ENCODE results near the gene RPRM. TPM values are rescaled to one million over a fixed set of nuclear protein-coding genes. Genes with fewer than 3 reads are reported as not detected.
"Not testable (repeated sequence)": the region's sequence is repeated elsewhere in the genome, so short reads cannot be mapped to it uniquely, and the experiment has no call there.

RPRM gene
- 60.4 and 62.6 TPM in 2 replicates for polyA plus RNA-seq (2014; cell fraction: cytosol; rRNA removed)
- 28.3 and 34.7 TPM in 2 replicates for polyA plus RNA-seq (2014; cell fraction: nucleus; rRNA removed)

- DNase-seq (ENCODE audit: low spot score) = peak; percentile 90
These were observed at the start of gene RPRM for GRCh38 chr2:153478289-153479261. Gene RPRM (minus strand): TSS chr2:153478762. CDS start chr2:153478565, 197 bp downstream.

GRCh38 chr2:153519257-153519875, 40.8 kb upstream of the RPRM start:
- peak; percentile 73 for DNase-seq (ENCODE audit: low spot score)

- DNase-seq (ENCODE audit: low spot score) = no peak
These were observed 33.8 kb upstream of the RPRM start for GRCh38 chr2:153512331-153512730.

- no peak for DNase-seq (ENCODE audit: low spot score)
These were observed 32.4 kb upstream of the RPRM start for GRCh38 chr2:153510996-153511395.

- DNase-seq (ENCODE audit: low spot score) = peak; percentile 51
These were observed 30.6 kb upstream of the RPRM start for GRCh38 chr2:153509133-153509532.

GRCh38 chr2:153506499-153506898, 27.9 kb upstream of the RPRM start:
- DNase-seq (ENCODE audit: low spot score) = not testable (repeated sequence)

GRCh38 chr2:153499439-153499838, 20.9 kb upstream of the RPRM start:
- DNase-seq (ENCODE audit: low spot score) = no peak

GRCh38 chr2:153497938-153498629, 19.5 kb upstream of the RPRM start:
- DNase-seq (ENCODE audit: low spot score) = no peak

GRCh38 chr2:153495725-153496124, 17.2 kb upstream of the RPRM start:
- DNase-seq (ENCODE audit: low spot score) = no peak

- no peak for DNase-seq (ENCODE audit: low spot score)
These were observed 9.5 kb upstream of the RPRM start for GRCh38 chr2:153488072-153488471.

GRCh38 chr2:153487448-153487847, 8.9 kb upstream of the RPRM start:
- DNase-seq (ENCODE audit: low spot score) = no peak

- no peak for DNase-seq (ENCODE audit: low spot score)
These were observed 1.0 kb upstream of the RPRM start for GRCh38 chr2:153479573-153479972.

- DNase-seq (ENCODE audit: low spot score) = peak; percentile 64
These were observed 800 bp downstream of the RPRM start for GRCh38 chr2:153477636-153478288.

GRCh38 chr2:153476816-153477635, 1.5 kb downstream of the RPRM start:
- peak; percentile 64 for DNase-seq (ENCODE audit: low spot score)

GRCh38 chr2:153476491-153476815, 2.1 kb downstream of the RPRM start:
- no peak for DNase-seq (ENCODE audit: low spot score)

- peak; percentile 11 for DNase-seq (ENCODE audit: low spot score)
These were observed 3.6 kb downstream of the RPRM start for GRCh38 chr2:153474876-153475435.

- peak; percentile 60 for DNase-seq (ENCODE audit: low spot score)
These were observed 4.2 kb downstream of the RPRM start for GRCh38 chr2:153474407-153474806.

- no peak for DNase-seq (ENCODE audit: low spot score)
These were observed 7.7 kb downstream of the RPRM start for GRCh38 chr2:153470867-153471266.

- no peak for DNase-seq (ENCODE audit: low spot score)
These were observed 14.2 kb downstream of the RPRM start for GRCh38 chr2:153464395-153464794.

- DNase-seq (ENCODE audit: low spot score) = no peak
These were observed 16.2 kb downstream of the RPRM start for GRCh38 chr2:153462338-153462859.
